Astrocyte (in vitro differentiated cells and primary cell): ENCODE data around the gene KCNQ5. TPM values are rescaled to one million over a fixed set of nuclear protein-coding genes. Genes with fewer than 3 reads are reported as not detected.

ENCODE experiments used
- DNase-seq: peaks from one replicate; pipeline ENCODE4 v3.0.0-alpha.2; 2010; ENCODE audit warnings: low read depth
- FAIRE-seq: peaks from 2 replicates; lab custom pipeline; 2011; peaks lifted over from hg19 to GRCh38; lab: Jason Lieb, UNC
- H2AFZ ChIP-seq: 2 replicates; pipeline ENCODE4 v1.6.0; 2012; ENCODE audit warnings: low read depth, low read length, inconsistent platforms
- H3K27ac ChIP-seq: 2 replicates; pipeline ENCODE4 v1.5.1; 2011; ENCODE audit warnings: low read depth, low read length, inconsistent platforms
- H3K27me3 ChIP-seq: 2 replicates; pipeline ENCODE4 v1.6.0; 2011; ENCODE audit warnings: low read length, inconsistent platforms; ENCODE audit not compliant: insufficient read depth
- H3K36me3 ChIP-seq: 2 replicates; pipeline ENCODE4 v1.5.1; 2011; ENCODE audit warnings: low read length, inconsistent platforms; ENCODE audit not compliant: insufficient read depth
- H3K4me1 ChIP-seq: 2 replicates; pipeline ENCODE4 v1.5.1; 2011; ENCODE audit warnings: low read length, inconsistent platforms; ENCODE audit not compliant: insufficient read depth
- H3K4me2 ChIP-seq: 2 replicates; pipeline ENCODE4 v1.6.0; 2012; ENCODE audit warnings: low read length, inconsistent platforms
- H3K4me3 ChIP-seq: 2 replicates; pipeline ENCODE4 v1.5.1; 2011; ENCODE audit warnings: low read depth, mild to moderate bottlenecking, low read length, inconsistent platforms; ENCODE audit not compliant: insufficient read depth
- H3K79me2 ChIP-seq: 2 replicates; pipeline ENCODE4 v1.6.0; 2012; ENCODE audit warnings: mild to moderate bottlenecking, low read length, inconsistent platforms; ENCODE audit not compliant: insufficient read depth
- H3K9ac ChIP-seq: 2 replicates; pipeline ENCODE4 v1.6.0; 2012; ENCODE audit warnings: mild to moderate bottlenecking, low read length, inconsistent platforms
- H3K9me3 ChIP-seq: 2 replicates; pipeline ENCODE4 v1.5.1; 2012; ENCODE audit warnings: low read depth, mild to moderate bottlenecking, low read length, inconsistent platforms; ENCODE audit not compliant: insufficient read depth
- H4K20me1 ChIP-seq: 2 replicates; pipeline ENCODE4 v1.6.0; 2012; ENCODE audit warnings: low read length, inconsistent platforms; ENCODE audit not compliant: insufficient read depth
- H3K27ac Mint-ChIP-seq: one replicate; pipeline ENCODE4 v1.8.0; 2021; ENCODE audit warnings: mild to moderate bottlenecking, mixed read lengths; ENCODE audit not compliant: unreplicated experiment
- H3K27me3 Mint-ChIP-seq: one replicate; pipeline ENCODE4 v1.8.0; 2021; ENCODE audit warnings: low read depth, mixed read lengths; ENCODE audit not compliant: unreplicated experiment
- H3K36me3 Mint-ChIP-seq: one replicate; pipeline ENCODE4 v1.8.0; 2021; ENCODE audit warnings: low read depth, mixed read lengths; ENCODE audit not compliant: unreplicated experiment
- H3K4me1 Mint-ChIP-seq: one replicate; pipeline ENCODE4 v1.8.0; 2021; ENCODE audit warnings: low read depth, mixed read lengths; ENCODE audit not compliant: unreplicated experiment
- H3K4me3 Mint-ChIP-seq: one replicate; pipeline ENCODE4 v1.8.0; 2021; ENCODE audit warnings: mild to moderate bottlenecking, moderate library complexity, mixed read lengths; ENCODE audit not compliant: unreplicated experiment
- H3K9me3 Mint-ChIP-seq: one replicate; pipeline ENCODE4 v1.8.0; 2021; ENCODE audit warnings: mild to moderate bottlenecking, mixed read lengths; ENCODE audit not compliant: unreplicated experiment
- EZH2 ChIP-seq: IDR thresholded peaks from 2 replicates; pipeline ENCODE4 v1.6.1; 2012; ENCODE audit warnings: mild to moderate bottlenecking, low read length, inconsistent platforms; ENCODE audit not compliant: insufficient read depth
- total RNA-seq: library from RNA; stranded (reverse); gene quantifications from 2 replicates; pipeline ENCODE4 v1.2.1, GENCODE V29; 2021
- TF ChIP-seq, protein P1 (sequence below): IDR thresholded peaks from 2 replicates; pipeline ENCODE4 v1.5.1; 2011; ENCODE audit warnings: low read depth, mild to moderate bottlenecking, inconsistent platforms, low read length, moderate library complexity; ENCODE audit not compliant: insufficient read depth

KCNQ5 gene
- total RNA-seq, 1 donor from 2014 or later = 2.0 TPM

DNA sequence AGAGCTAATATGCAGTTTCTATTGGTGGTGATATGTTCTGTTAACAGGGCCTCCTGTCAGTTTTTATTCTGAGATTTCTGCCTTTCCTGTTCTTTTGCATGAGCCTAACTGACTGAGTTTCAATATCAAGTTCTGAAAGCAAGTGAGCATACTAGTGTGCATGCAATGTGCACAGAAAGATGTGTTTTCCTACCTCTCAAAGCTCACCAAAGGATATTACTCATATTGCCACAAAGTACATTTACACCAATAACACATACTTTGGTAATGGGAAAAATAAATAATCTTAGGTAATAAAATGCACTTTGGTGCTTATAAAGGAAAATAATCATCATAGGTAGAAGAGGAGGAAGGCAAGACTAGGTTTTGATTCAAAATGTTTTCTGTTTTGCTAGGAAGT, 408.4 kb downstream of the KCNQ5 start:
- Mint-ChIP-seq H3K27me3 (no peaks in the 10 kb centered on the region), H3K4me1 (no peaks in the 10 kb centered on the region), H3K9me3 (no peaks in the 10 kb centered on the region), H3K27ac (no peak overlapping the region), H3K4me3 (no peak overlapping the region), H3K36me3 (no peaks in the 10 kb centered on the region)
- TF ChIP-seq, protein P1, sequence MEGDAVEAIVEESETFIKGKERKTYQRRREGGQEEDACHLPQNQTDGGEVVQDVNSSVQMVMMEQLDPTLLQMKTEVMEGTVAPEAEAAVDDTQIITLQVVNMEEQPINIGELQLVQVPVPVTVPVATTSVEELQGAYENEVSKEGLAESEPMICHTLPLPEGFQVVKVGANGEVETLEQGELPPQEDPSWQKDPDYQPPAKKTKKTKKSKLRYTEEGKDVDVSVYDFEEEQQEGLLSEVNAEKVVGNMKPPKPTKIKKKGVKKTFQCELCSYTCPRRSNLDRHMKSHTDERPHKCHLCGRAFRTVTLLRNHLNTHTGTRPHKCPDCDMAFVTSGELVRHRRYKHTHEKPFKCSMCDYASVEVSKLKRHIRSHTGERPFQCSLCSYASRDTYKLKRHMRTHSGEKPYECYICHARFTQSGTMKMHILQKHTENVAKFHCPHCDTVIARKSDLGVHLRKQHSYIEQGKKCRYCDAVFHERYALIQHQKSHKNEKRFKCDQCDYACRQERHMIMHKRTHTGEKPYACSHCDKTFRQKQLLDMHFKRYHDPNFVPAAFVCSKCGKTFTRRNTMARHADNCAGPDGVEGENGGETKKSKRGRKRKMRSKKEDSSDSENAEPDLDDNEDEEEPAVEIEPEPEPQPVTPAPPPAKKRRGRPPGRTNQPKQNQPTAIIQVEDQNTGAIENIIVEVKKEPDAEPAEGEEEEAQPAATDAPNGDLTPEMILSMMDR = no peak
- TF ChIP-seq EZH2 = no peak
- H3K9me3 ChIP-seq = no peaks in the 10 kb centered on the region
- H2AFZ ChIP-seq = no peak overlapping the region
- H3K27me3 ChIP-seq = no peaks in the 10 kb centered on the region
- H3K4me3 ChIP-seq = no peak overlapping the region
- no peak overlapping the region for H3K9ac ChIP-seq
- DNase-seq = no peak
- no peaks in the 10 kb centered on the region for H3K36me3 ChIP-seq
- H3K27ac ChIP-seq = no peak overlapping the region
- H3K4me1 ChIP-seq = peaks cover 4% of the 10 kb centered on the region
- H3K4me2 ChIP-seq = no peak overlapping the region
- H3K79me2 ChIP-seq = no peaks in the 10 kb centered on the region
- no peaks in the 10 kb centered on the region for H4K20me1 ChIP-seq
- no peak for FAIRE-seq

DNA sequence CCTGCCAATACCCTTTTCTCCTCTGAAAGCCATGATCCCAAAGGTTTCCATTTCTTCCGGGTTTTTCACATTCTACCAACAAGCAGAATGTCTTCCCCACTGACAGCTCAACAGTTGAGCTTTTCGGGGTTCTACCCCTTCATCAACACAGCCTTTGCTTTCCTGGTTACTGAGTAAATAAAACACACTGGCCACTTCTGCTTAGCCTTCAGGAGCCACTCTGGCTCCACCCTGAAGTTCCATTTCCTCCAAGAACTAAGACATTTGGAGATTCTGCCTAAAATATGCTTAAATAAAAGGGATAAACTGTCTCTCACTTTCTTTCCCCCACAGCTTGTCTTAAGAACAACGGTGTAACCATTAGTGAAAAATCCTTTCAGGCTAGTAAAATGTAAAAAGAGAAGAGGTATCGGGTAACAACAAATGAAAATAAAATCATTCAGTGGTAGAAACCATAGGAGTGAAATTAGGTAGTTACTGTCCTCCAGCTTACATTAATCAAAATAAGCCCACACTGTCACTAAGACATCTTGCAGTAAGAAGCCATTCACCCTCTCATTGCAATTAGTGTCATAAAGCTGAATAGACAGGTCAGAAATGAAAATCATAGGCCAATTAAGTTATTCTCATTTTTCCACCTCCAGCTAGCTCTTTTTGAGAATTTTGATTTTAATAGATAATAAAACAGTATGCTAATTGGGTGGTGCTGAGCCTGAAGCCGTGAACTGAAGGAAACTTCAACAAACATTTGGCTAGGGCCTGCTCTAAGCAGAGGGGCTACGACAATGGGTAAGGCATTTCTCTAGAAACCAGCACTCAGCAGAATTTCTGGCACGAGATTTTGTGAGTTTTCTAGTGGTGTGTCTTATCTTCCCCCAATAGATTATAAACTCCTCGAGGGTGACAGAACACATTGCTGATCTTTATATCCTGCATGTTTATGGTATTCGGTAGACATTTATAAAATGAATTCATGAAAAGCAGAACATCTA, 409.2 kb downstream of the KCNQ5 start:
- H3K27ac Mint-ChIP-seq = no peak overlapping the region
- no peak overlapping the region for H3K4me3 ChIP-seq
- no peak for TF ChIP-seq EZH2
- TF ChIP-seq, protein P1 = no peak
- no peak overlapping the region for H3K9ac ChIP-seq
- no peaks in the 10 kb centered on the region for H3K9me3 Mint-ChIP-seq
- no peak overlapping the region for H3K4me2 ChIP-seq
- H3K36me3 ChIP-seq = no peaks in the 10 kb centered on the region
- H3K4me3 Mint-ChIP-seq = no peak overlapping the region
- H3K4me1 ChIP-seq = peaks cover 4% of the 10 kb centered on the region
- FAIRE-seq (no peak), DNase-seq (no peak)
- H3K79me2 ChIP-seq = no peaks in the 10 kb centered on the region
- H4K20me1 ChIP-seq = no peaks in the 10 kb centered on the region
- H3K27ac ChIP-seq = no peak overlapping the region
- no peaks in the 10 kb centered on the region for H3K36me3 Mint-ChIP-seq
- H3K27me3 Mint-ChIP-seq = no peaks in the 10 kb centered on the region
- no peaks in the 10 kb centered on the region for H3K27me3 ChIP-seq
- no peaks in the 10 kb centered on the region for H3K9me3 ChIP-seq
- H2AFZ ChIP-seq = no peak overlapping the region
- no peaks in the 10 kb centered on the region for H3K4me1 Mint-ChIP-seq

DNA sequence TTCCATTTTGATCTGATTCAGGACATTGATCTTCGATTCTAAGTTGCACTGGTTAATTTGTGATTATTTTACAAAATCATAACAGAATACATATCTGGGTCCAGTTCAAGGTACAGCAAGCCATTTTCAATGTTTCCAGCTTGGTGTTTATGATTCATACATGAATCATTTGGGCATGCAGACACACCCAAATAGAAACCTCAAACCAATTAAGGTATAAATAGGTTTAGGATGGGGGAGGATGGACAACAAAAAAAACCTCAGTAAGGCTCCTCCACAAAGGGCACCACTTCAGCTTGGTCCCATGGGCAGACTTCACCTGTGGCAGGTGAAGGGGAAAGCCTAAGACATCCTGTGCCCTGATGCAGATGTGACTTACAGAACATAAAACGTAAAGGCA, 410.7 kb downstream of the KCNQ5 start:
- Histone ChIP-seq H2AFZ (no peak overlapping the region), H3K4me1 (peaks cover 4% of the 10 kb centered on the region), H3K4me2 (no peak overlapping the region), H3K27ac (no peak overlapping the region), H3K27me3 (no peaks in the 10 kb centered on the region), H3K4me3 (no peak overlapping the region), H3K36me3 (no peaks in the 10 kb centered on the region), H3K9ac (no peak overlapping the region), H3K9me3 (peaks cover 2% of the 10 kb centered on the region), H4K20me1 (no peaks in the 10 kb centered on the region), H3K79me2 (no peaks in the 10 kb centered on the region)
- Mint-ChIP-seq H3K4me1 (no peaks in the 10 kb centered on the region), H3K27ac (no peak overlapping the region), H3K36me3 (no peaks in the 10 kb centered on the region), H3K9me3 (no peaks in the 10 kb centered on the region), H3K4me3 (no peak overlapping the region), H3K27me3 (no peaks in the 10 kb centered on the region)
- TF ChIP-seq EZH2 = no peak
- TF ChIP-seq, protein P1 = no peak
- DNase-seq = peak; percentile 49
- FAIRE-seq = no peak
